C4-2B (cell line): Measurements from ENCODE around the gene SNAI3.

Source experiments
- H3K27ac ChIP-seq: fragments of 450-650 bp; 2 replicates; pipeline ENCODE4 v1.5.1; 2017
- CTCF ChIP-seq: fragments of 450-650 bp; conservative IDR thresholded peaks from 2 replicates; pipeline ENCODE4 v1.5.1; 2017; ENCODE audit warnings: mild to moderate bottlenecking
- ZFX ChIP-seq: fragments of 450-650 bp; IDR thresholded peaks from 2 replicates; pipeline ENCODE4 v1.6.1; 2017

Gene SNAI3

GRCh38 chr16:88653101-88653500 lies 33.2 kb downstream of the SNAI3 start:
- no peak for TF ChIP-seq ZFX
- TF ChIP-seq CTCF, result no peak
- no peak overlapping the region for H3K27ac ChIP-seq

GRCh38 chr16:88652762-88653063 lies 33.6 kb downstream of the SNAI3 start:
- no peak overlapping the region for H3K27ac ChIP-seq
- TF ChIP-seq ZFX (no peak), CTCF (no peak)

- no peak overlapping the region for H3K27ac ChIP-seq
- TF ChIP-seq CTCF, result no peak
These were observed 34.1 kb downstream of the SNAI3 start for GRCh38 chr16:88651989-88652761.

- no peak overlapping the region for H3K27ac ChIP-seq
These were observed 34.9 kb downstream of the SNAI3 start for GRCh38 chr16:88651276-88651988.

GRCh38 chr16:88650749-88651275 lies 35.5 kb downstream of the SNAI3 start, which contains the start of gene CYBA:
Gene CYBA, minus strand, starts transcription at chr16:88651053. Its CDS starts 40 bp downstream, at chr16:88651013.
- H3K27ac ChIP-seq, result no peak within 1 kb of the TSS
- no peak for TF ChIP-seq ZFX
- TF ChIP-seq CTCF, result no peak

More at GRCh38 chr16:88651276-88651988, 34.9 kb downstream of the SNAI3 start:
- TF ChIP-seq CTCF, result no peak

- H3K27ac ChIP-seq, result no peak overlapping the region
- no peak for TF ChIP-seq CTCF
- no peak for TF ChIP-seq ZFX
These were observed 36.2 kb downstream of the SNAI3 start for GRCh38 chr16:88649924-88650748.
